Measurements from ENCODE around the gene ARHGAP22. TPM values are rescaled to one million over a fixed set of nuclear protein-coding genes. Genes with fewer than 3 reads are reported as not detected.
A peak's percentile ranks its signal among the peaks of the same experiment; 100 is the strongest.

Gene ARHGAP22
- total RNA-seq, 1 donor, result 45.6 TPM

DNA sequence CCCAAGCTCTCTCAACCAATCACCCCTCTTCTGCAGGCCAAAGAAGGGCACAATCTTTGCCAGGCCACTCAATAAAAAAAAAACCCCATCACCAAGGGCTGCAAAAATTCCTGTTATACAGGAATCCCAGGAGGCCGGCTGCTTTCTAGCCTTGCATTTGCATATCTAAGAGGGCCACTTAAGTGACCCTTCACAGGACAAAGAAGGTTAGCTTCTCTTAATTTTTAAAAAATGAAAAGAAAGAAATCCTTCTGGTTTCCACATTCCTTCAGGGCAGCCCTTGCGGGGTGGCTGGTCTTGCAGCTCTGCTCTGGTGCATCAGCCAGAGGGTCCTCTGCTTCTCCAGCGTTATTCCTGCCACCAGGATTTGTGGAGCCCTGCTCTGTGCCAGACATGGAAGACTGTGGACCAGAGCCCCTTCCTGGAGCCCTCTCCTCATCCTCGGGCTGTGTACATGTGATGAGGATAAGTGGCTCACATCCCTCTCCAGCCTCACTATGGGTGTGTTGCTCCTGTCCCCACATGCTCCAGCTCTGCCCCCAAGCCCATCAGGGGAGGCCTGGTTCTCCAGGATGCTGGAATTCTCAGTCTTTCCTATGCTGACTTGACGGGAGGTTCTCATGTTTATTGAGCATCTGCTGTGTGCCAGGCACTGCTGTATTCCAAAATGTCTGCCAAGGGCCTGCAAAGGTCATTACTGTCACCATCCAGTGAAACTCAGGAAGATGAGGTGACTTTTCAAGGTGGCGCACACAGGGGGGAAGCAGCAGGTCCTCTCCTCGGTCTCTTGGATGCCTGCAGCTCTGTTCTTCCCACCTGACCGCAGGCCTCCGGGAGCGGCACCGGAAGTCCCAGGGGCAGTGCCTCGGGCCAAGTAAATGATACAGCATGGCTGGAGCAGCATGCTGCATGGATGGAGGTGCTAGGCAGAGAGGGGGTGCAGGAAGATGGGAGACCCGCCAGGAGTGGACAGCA is 67.7 kb downstream of the ARHGAP22 start:
- no peak overlapping the region for H2AFZ ChIP-seq (ENCODE audit: low read length)
- no peak for DNase-seq (ENCODE audit: insufficient read length, low spot score, missing footprints)
- H3K9me3 ChIP-seq (ENCODE audit: low read depth, low read length), result no peaks in the 10 kb centered on the region
- H3K4me1 ChIP-seq (ENCODE audit: insufficient read depth, low read length), result peaks cover 12% of the 10 kb centered on the region
- H3K27me3 ChIP-seq (ENCODE audit: insufficient read depth, low read length), result no peaks in the 10 kb centered on the region
- peaks cover 87% of the 10 kb centered on the region for H3K79me2 ChIP-seq (ENCODE audit: insufficient read depth, low read length)
- H3K36me3 ChIP-seq (ENCODE audit: insufficient read depth, low read length), result peaks cover 26% of the 10 kb centered on the region
- no peak overlapping the region for H3K4me2 ChIP-seq (ENCODE audit: insufficient read depth, low read length)
- no peak overlapping the region for H3K4me3 ChIP-seq (ENCODE audit: insufficient read depth, low read length)
- no peak overlapping the region for H3K27ac ChIP-seq (ENCODE audit: low read depth, low read length)
- TF ChIP-seq, protein P1, sequence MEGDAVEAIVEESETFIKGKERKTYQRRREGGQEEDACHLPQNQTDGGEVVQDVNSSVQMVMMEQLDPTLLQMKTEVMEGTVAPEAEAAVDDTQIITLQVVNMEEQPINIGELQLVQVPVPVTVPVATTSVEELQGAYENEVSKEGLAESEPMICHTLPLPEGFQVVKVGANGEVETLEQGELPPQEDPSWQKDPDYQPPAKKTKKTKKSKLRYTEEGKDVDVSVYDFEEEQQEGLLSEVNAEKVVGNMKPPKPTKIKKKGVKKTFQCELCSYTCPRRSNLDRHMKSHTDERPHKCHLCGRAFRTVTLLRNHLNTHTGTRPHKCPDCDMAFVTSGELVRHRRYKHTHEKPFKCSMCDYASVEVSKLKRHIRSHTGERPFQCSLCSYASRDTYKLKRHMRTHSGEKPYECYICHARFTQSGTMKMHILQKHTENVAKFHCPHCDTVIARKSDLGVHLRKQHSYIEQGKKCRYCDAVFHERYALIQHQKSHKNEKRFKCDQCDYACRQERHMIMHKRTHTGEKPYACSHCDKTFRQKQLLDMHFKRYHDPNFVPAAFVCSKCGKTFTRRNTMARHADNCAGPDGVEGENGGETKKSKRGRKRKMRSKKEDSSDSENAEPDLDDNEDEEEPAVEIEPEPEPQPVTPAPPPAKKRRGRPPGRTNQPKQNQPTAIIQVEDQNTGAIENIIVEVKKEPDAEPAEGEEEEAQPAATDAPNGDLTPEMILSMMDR (IDR thresholded peaks at IDR 0.05; ENCODE audit: extremely low read depth, low read depth, low read length), result no peak
- peaks cover 7% of the 10 kb centered on the region for H4K20me1 ChIP-seq (ENCODE audit: insufficient read depth, low read length)

DNA sequence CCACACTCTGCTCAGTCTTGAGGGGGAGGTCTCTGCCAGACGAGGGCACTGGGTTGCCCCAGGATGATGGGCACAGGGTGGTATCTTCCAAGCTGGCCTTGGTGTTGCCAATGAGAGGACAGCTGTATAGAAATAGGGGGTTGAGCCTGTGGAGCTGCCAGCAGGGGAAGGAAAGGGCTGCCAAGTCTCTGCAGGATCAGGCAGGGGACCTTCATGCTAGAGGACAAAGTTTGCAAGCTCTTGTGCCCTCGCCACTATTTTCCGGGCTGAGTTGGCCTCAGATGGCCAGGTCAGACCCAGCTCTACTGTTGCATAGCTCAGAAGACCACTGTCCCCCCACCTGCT is 68.7 kb downstream of the ARHGAP22 start:
- H3K4me1 ChIP-seq (ENCODE audit: insufficient read depth, low read length), result peaks cover 5% of the 10 kb centered on the region
- no peak overlapping the region for H3K27ac ChIP-seq (ENCODE audit: low read depth, low read length)
- H3K4me3 ChIP-seq (ENCODE audit: insufficient read depth, low read length), result no peak overlapping the region
- peaks cover 26% of the 10 kb centered on the region for H3K36me3 ChIP-seq (ENCODE audit: insufficient read depth, low read length)
- no peak overlapping the region for H3K4me2 ChIP-seq (ENCODE audit: insufficient read depth, low read length)
- DNase-seq (ENCODE audit: insufficient read length, low spot score, missing footprints), result no peak
- H3K27me3 ChIP-seq (ENCODE audit: insufficient read depth, low read length), result no peaks in the 10 kb centered on the region
- H3K79me2 ChIP-seq (ENCODE audit: insufficient read depth, low read length), result peaks cover 87% of the 10 kb centered on the region
- H3K9me3 ChIP-seq (ENCODE audit: low read depth, low read length), result no peaks in the 10 kb centered on the region
- H4K20me1 ChIP-seq (ENCODE audit: insufficient read depth, low read length), result peaks cover 4% of the 10 kb centered on the region
- H2AFZ ChIP-seq (ENCODE audit: low read length), result no peak overlapping the region
- TF ChIP-seq, protein P1 (IDR thresholded peaks at IDR 0.05; ENCODE audit: extremely low read depth, low read depth, low read length), result no peak

DNA sequence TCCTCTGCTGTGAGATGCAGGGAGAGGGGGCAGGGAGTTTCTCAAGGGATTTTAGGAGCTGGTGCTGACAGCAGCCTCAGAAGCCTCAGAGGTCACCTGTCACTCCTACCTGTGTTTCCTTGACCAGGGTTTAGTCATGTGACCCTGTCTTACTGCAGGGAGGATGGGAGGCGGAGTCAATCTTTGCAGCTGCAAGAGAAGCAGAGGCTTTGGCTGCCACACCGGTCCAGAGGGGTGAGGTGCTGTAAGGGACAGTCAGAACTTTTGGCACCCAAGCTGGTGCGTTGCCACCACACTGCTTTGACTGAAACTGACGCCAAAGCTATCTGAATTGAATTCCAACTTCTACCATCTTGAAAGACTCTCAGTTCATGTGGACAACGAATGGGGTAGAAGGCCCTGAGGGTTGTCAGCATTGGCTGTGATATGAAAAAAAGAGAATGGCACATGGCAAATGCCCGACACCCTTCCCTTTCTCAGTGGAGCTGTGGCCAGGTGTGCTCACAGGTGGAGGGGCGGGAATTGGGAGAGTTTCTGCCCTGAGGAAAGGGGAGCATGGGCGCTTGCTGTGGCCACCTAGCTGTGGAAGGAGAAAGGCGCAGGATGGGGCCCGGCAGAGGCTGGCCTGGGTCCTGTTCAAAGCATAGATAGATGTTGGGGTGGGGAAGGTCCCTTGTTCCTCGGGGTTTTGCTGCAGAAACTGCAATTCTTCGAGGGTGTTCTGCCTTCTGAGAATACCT is 69.3 kb downstream of the ARHGAP22 start:
- H2AFZ ChIP-seq (ENCODE audit: low read length), result no peak overlapping the region
- peaks cover under 1% of the 10 kb centered on the region for H3K4me1 ChIP-seq (ENCODE audit: insufficient read depth, low read length)
- no peaks in the 10 kb centered on the region for H3K9me3 ChIP-seq (ENCODE audit: low read depth, low read length)
- no peaks in the 10 kb centered on the region for H3K27me3 ChIP-seq (ENCODE audit: insufficient read depth, low read length)
- no peaks in the 10 kb centered on the region for H4K20me1 ChIP-seq (ENCODE audit: insufficient read depth, low read length)
- no peak overlapping the region for H3K27ac ChIP-seq (ENCODE audit: low read depth, low read length)
- peaks cover 26% of the 10 kb centered on the region for H3K36me3 ChIP-seq (ENCODE audit: insufficient read depth, low read length)
- DNase-seq (ENCODE audit: insufficient read length, low spot score, missing footprints), result no peak
- TF ChIP-seq, protein P1 (IDR thresholded peaks at IDR 0.05; ENCODE audit: extremely low read depth, low read depth, low read length), result peak; percentile 14
- H3K79me2 ChIP-seq (ENCODE audit: insufficient read depth, low read length), result peaks cover 86% of the 10 kb centered on the region
- H3K4me2 ChIP-seq (ENCODE audit: insufficient read depth, low read length), result no peak overlapping the region
- no peak overlapping the region for H3K4me3 ChIP-seq (ENCODE audit: insufficient read depth, low read length)
